HepG2 (cell line): ENCODE measurements around the gene GRAMD4. TPM values are rescaled to one million over a fixed set of nuclear protein-coding genes. Genes with fewer than 3 reads are reported as not detected.

ENCODE experiments used
- EEA1 ChIP-seq: sonication (generic); formaldehyde crosslinking; IDR thresholded peaks from 2 replicates; pipeline ENCODE4 v1.5.1; 2020; ENCODE audit warnings: mild to moderate bottlenecking, missing genetic modification reagents, borderline replicate concordance
- GRHL1 ChIP-seq: sonication (generic); formaldehyde crosslinking; conservative IDR thresholded peaks from 2 replicates; pipeline ENCODE4 v1.8.0; 2022; ENCODE audit warnings: missing genetic modification reagents
- IRF2 ChIP-seq: IDR thresholded peaks from 2 replicates; pipeline ENCODE4 v1.6.1; 2018; ENCODE audit warnings: missing genetic modification reagents, missing compliant biosample characterization
- MXD4 ChIP-seq: IDR thresholded peaks from 2 replicates; pipeline ENCODE4 v1.6.1; 2016; ENCODE audit warnings: mild to moderate bottlenecking, missing biosample characterization, missing genetic modification reagents
- TFDP2 ChIP-seq: sonication (generic); formaldehyde crosslinking; IDR thresholded peaks from 2 replicates; pipeline ENCODE4 v1.4.0; 2020; ENCODE audit warnings: missing genetic modification reagents
- ZBTB40 ChIP-seq, 2 experiments: fragments of 450-650 bp in 1 of 2; sonication (generic) in 1 of 2; formaldehyde crosslinking in 1 of 2; IDR thresholded peaks; 2 replicates each; pipeline versions ENCODE4 v1.6.1 to v1.8.0; 2016 to 2022; ENCODE audit warnings: antibody characterized with exemption in 1 of 2, mild to moderate bottlenecking in 1 of 2, missing genetic modification reagents in 1 of 2
- ZNF160 ChIP-seq: sonication (generic); formaldehyde crosslinking; IDR thresholded peaks from 2 replicates; pipeline ENCODE4 v1.8.0; 2022; ENCODE audit warnings: mild to moderate bottlenecking, inconsistent platforms, missing genetic modification reagents
- ZNF30 ChIP-seq: sonication (generic); formaldehyde crosslinking; IDR thresholded peaks from 2 replicates; pipeline ENCODE4 v1.5.0; 2020; ENCODE audit warnings: mild to moderate bottlenecking, missing genetic modification reagents
- ZNF564 ChIP-seq: sonication (generic); formaldehyde crosslinking; IDR thresholded peaks from 2 replicates; pipeline ENCODE4 v1.8.1; 2023; ENCODE audit warnings: mild to moderate bottlenecking, missing genetic modification reagents
- ZNF792 ChIP-seq: IDR thresholded peaks from 2 replicates; pipeline ENCODE4 v1.6.1; 2016
- ZZZ3 ChIP-seq: sonication (generic); formaldehyde crosslinking; IDR thresholded peaks from 2 replicates; pipeline ENCODE4 v1.4.0; 2020; ENCODE audit warnings: missing genetic modification reagents, mild to moderate bottlenecking, borderline replicate concordance
- polyA plus RNA-seq, 8 experiments: library from polyadenylated mRNA; depleted of rRNA in 3 of 8; stranded (reverse) in 7 of 8; unstranded in 1 of 8; fragments of >200 nt; fragmentation: Illumina TruSeq in 4 of 8; extraction: Trizol in 4 of 8; gene quantifications; 2 replicates each; pipeline versions ENCODE4 v1.2.1 to v1.2.3, GENCODE V29; 2011 to 2016; ENCODE audit warnings: low read depth in 4 of 8, missing spikeins in 1 of 8, mixed read lengths in 1 of 8; ENCODE audit not compliant: insufficient read depth in 1 of 8
- total RNA-seq, 5 experiments: library from RNA; depleted of rRNA; stranded (reverse); fragments of >200 nt; fragmentation: Illumina TruSeq; extraction: Trizol; gene quantifications; 2 replicates each; pipeline ENCODE4 v1.2.3, GENCODE V29; 2016; ENCODE audit warnings: low read depth in 1 of 5
- TF ChIP-seq, protein P1 (sequence below): sonication (generic); formaldehyde crosslinking; IDR thresholded peaks from 2 replicates; pipeline ENCODE4 v1.5.0; 2020; ENCODE audit warnings: mild to moderate bottlenecking, missing genetic modification reagents, borderline replicate concordance

Gene GRAMD4
- total and polyA plus RNA-seq, 2 of the 13 experiments (the other 11 are each of a cell fraction or from before 2014, with no cell fraction given), result 15.2 to 15.7 TPM

GRCh38 chr22:46609175-46609690 is 11.0 kb upstream of the GRAMD4 start (continued):
- TF ChIP-seq ZBTB40 (IDR thresholded peaks at IDR 0.05) (no peak), ZBTB40 (CRISPR knock-in tag; IDR thresholded peaks at IDR 0.05) (no peak), IRF2 (peak; percentile 62), ZZZ3 (CRISPR knock-in tag) (0 out of 2 replicates have a peak, but pooled peaks have one; percentile 45), ZNF792 (0 out of 2 replicates have a peak, but pooled peaks have one; percentile 26), ZNF160 (no peak), ZNF564 (0 out of 2 replicates have a peak, but pooled peaks have one; percentile 64), ZNF30 (CRISPR knock-in tag) (no peak), MXD4 (CRISPR knock-in tag) (peak; percentile 68; the same call in 1 of the 2 replicates), GRHL1 (CRISPR knock-in tag) (no peak), TFDP2 (CRISPR knock-in tag) (no peak), EEA1 (CRISPR knock-in tag) (no peak)
- TF ChIP-seq, protein P1, sequence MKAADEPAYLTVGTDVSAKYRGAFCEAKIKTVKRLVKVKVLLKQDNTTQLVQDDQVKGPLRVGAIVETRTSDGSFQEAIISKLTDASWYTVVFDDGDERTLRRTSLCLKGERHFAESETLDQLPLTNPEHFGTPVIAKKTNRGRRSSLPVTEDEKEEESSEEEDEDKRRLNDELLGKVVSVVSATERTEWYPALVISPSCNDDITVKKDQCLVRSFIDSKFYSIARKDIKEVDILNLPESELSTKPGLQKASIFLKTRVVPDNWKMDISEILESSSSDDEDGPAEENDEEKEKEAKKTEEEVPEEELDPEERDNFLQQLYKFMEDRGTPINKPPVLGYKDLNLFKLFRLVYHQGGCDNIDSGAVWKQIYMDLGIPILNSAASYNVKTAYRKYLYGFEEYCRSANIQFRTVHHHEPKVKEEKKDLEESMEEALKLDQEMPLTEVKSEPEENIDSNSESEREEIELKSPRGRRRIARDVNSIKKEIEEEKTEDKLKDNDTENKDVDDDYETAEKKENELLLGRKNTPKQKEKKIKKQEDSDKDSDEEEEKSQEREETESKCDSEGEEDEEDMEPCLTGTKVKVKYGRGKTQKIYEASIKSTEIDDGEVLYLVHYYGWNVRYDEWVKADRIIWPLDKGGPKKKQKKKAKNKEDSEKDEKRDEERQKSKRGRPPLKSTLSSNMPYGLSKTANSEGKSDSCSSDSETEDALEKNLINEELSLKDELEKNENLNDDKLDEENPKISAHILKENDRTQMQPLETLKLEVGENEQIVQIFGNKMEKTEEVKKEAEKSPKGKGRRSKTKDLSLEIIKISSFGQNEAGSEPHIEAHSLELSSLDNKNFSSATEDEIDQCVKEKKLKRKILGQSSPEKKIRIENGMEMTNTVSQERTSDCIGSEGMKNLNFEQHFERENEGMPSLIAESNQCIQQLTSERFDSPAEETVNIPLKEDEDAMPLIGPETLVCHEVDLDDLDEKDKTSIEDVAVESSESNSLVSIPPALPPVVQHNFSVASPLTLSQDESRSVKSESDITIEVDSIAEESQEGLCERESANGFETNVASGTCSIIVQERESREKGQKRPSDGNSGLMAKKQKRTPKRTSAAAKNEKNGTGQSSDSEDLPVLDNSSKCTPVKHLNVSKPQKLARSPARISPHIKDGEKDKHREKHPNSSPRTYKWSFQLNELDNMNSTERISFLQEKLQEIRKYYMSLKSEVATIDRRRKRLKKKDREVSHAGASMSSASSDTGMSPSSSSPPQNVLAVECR (CRISPR knock-in tag), result peak; percentile 87
